HepG2 (cell line): ENCODE measurements around the gene DUSP23. TPM values are rescaled to one million over a fixed set of nuclear protein-coding genes. Genes with fewer than 3 reads are reported as not detected.

Experiments
- ATAC-seq: fragments of 200-7000 bp; cut with Tn5 transposase; 3 replicates; pipeline ENCODE4 v1.9.1; 2020; ENCODE audit warnings: mild to moderate bottlenecking, moderate library complexity
- BruUV-seq: library from RNA; stranded (reverse); fragments of 400-500 nt; replicated peaks from 2 replicates; lab custom pipeline; 2021; lab: Mats Ljungman, UMichigan
- CTCF ChIA-PET: fragments of 300-600 bp; formaldehyde crosslinking; extraction: SDS; loops from one replicate; lab custom pipeline; 2021; ENCODE audit warnings: low total read pairs, inconsistent platforms, low intra/inter-chr PET ratio; lab: Yijun Ruan, JAX
- POLR2A ChIA-PET: fragments of 350-600 bp; sonication (Branson Sonifier 250); formaldehyde crosslinking; loops from one replicate; lab custom pipeline; 2020; ENCODE audit warnings: antibody characterized with exemption, inconsistent platforms; lab: Yijun Ruan, JAX
- DNase-seq: peaks from one replicate; pipeline ENCODE4 v3.0.0-alpha.2; 2015; ENCODE audit warnings: low spot score
- FAIRE-seq: peaks from 3 replicates; lab custom pipeline; 2011; peaks lifted over from hg19 to GRCh38; lab: Jason Lieb, UNC
- H2AFZ ChIP-seq: one replicate; pipeline ENCODE4 v1.6.1; 2011; ENCODE audit warnings: low read length, inconsistent platforms
- H3K27ac ChIP-seq: fragments of 300-600 bp; 3 replicates; pipeline ENCODE4 v1.8.0; 2011; ENCODE audit warnings: mixed run types, mild to moderate bottlenecking, mixed read lengths, low read length, inconsistent platforms; ENCODE audit not compliant: insufficient read depth; ENCODE audit errors: extremely low read length
- H3K27me3 ChIP-seq, 2 experiments: fragments of 200-600 bp in 1 of 2; 2 replicates in 1 of 2; 3 replicates in 1 of 2; pipeline versions ENCODE4 v1.6.0 to v1.8.0; 2011; ENCODE audit warnings: low read length in 2 of 2, mild to moderate bottlenecking in 2 of 2, moderate library complexity in 2 of 2, inconsistent platforms in 1 of 2; ENCODE audit not compliant: insufficient read depth in 2 of 2, control insufficient read depth in 1 of 2
- H3K36me3 ChIP-seq, 2 experiments: fragments of 200-600 bp in 1 of 2; replicated peaks in 1 of 2; 2 replicates in 1 of 2; 3 replicates in 1 of 2; pipeline versions ENCODE4 v1.5.1 to v1.8.0; 2011; ENCODE audit warnings: low read length in 2 of 2, inconsistent platforms in 1 of 2; ENCODE audit not compliant: insufficient read depth in 2 of 2, control insufficient read depth in 1 of 2
- H3K4me1 ChIP-seq: 2 replicates; pipeline ENCODE4 v1.5.1; 2012; ENCODE audit warnings: low read length, inconsistent platforms; ENCODE audit not compliant: insufficient read depth
- H3K4me2 ChIP-seq: 2 replicates; pipeline ENCODE4 v1.6.0; 2011; ENCODE audit warnings: low read depth, low read length, inconsistent platforms
- H3K4me3 ChIP-seq, 3 experiments: fragments of 200-600 bp in 1 of 3; sonication (generic), shearing (Covaris generic) in 1 of 3; replicated peaks in 1 of 3; 2 replicates each; pipeline ENCODE4 v1.5.1; 2011 to 2016; ENCODE audit warnings: low read length in 3 of 3, inconsistent platforms in 2 of 3, low read depth in 2 of 3, mild to moderate bottlenecking in 2 of 3, control low read depth in 1 of 3, mixed read lengths in 1 of 3; ENCODE audit not compliant: insufficient read depth in 1 of 3
- H3K79me2 ChIP-seq: one replicate; pipeline ENCODE4 v1.6.1; 2011; ENCODE audit warnings: low read length, inconsistent platforms; ENCODE audit not compliant: insufficient read depth
- H3K9ac ChIP-seq: 2 replicates; pipeline ENCODE4 v1.6.0; 2011; ENCODE audit warnings: mild to moderate bottlenecking, low read depth, low read length, inconsistent platforms; ENCODE audit not compliant: insufficient read depth
- H3K9me3 ChIP-seq: 2 replicates; pipeline ENCODE4 v1.5.1; 2012; ENCODE audit warnings: mild to moderate bottlenecking, low read length
- H4K20me1 ChIP-seq: 2 replicates; pipeline ENCODE4 v1.6.0; 2011; ENCODE audit warnings: inconsistent platforms, mild to moderate bottlenecking, low read length, moderate library complexity; ENCODE audit not compliant: insufficient read depth
- CEBPB ChIP-seq: IDR thresholded peaks from 2 replicates; pipeline ENCODE4 v1.6.1; 2011; ENCODE audit warnings: low read depth, low read length, improper control_type of control experiment, borderline replicate concordance
- CEBPG ChIP-seq: IDR thresholded peaks from 2 replicates; pipeline ENCODE4 v1.6.1; 2016
- HNF4A ChIP-seq: sonication (generic); formaldehyde crosslinking; IDR thresholded peaks from 2 replicates; pipeline ENCODE4 v1.4.0; 2020; ENCODE audit warnings: missing genetic modification reagents
- KLF16 ChIP-seq, 2 experiments: sonication (generic) in 1 of 2; formaldehyde crosslinking in 1 of 2; IDR thresholded peaks; 2 replicates each; pipeline versions ENCODE4 v1.6.1 to v1.8.0; 2016 to 2023; ENCODE audit warnings: missing genetic modification reagents in 2 of 2, missing compliant biosample characterization in 1 of 2
- NFAT5 ChIP-seq: sonication (generic); formaldehyde crosslinking; IDR thresholded peaks from 2 replicates; pipeline ENCODE4 v1.4.0; 2020; ENCODE audit warnings: missing genetic modification reagents
- RAD51 ChIP-seq: fragments of 450-650 bp; IDR thresholded peaks from 2 replicates; pipeline ENCODE4 v1.6.1; 2016; ENCODE audit warnings: borderline replicate concordance
- USF2 ChIP-seq, 2 experiments: sonication (generic) in 1 of 2; formaldehyde crosslinking in 1 of 2; IDR thresholded peaks; 2 replicates each; pipeline versions ENCODE4 v1.5.1 to v1.6.1; 2011 to 2020; ENCODE audit warnings: borderline replicate concordance in 1 of 2, low read depth in 1 of 2, low read length in 1 of 2, mild to moderate bottlenecking in 1 of 2, missing genetic modification reagents in 1 of 2, moderate library complexity in 1 of 2
- ZBTB26 ChIP-seq: IDR thresholded peaks from 2 replicates; pipeline ENCODE4 v1.6.1; 2016; ENCODE audit warnings: missing compliant biosample characterization, missing genetic modification reagents, borderline replicate concordance
- WGBS: methylation state at CpG from one replicate; pipeline ENCODE4 v1.1.6; 2017; ENCODE audit warnings: low lambda C conversion rate; 5-methylcytosine and 5-hydroxymethylcytosine counted together
- in situ Hi-C: cut with HindIII; loops from 2 replicates; pipeline ENCODE4 v1.10.0; 2017; ENCODE audit warnings: low pct_unique_long_range_greater_than_20kb; ENCODE audit not compliant: extremely low pct_ligation_motif_present
- intact Hi-C: fragments of 100-400 bp; cut with micrococcal nuclease; formaldehyde crosslinking; loops from one replicate; pipeline ENCODE4 v1.10.0; 2022; ENCODE audit not compliant: unreplicated experiment
- polyA plus RNA-seq, 8 experiments: library from polyadenylated mRNA; depleted of rRNA in 3 of 8; stranded (reverse) in 7 of 8; unstranded in 1 of 8; fragments of >200 nt; fragmentation: Illumina TruSeq in 4 of 8; extraction: Trizol in 4 of 8; gene quantifications; 2 replicates each; pipeline versions ENCODE4 v1.2.1 to v1.2.3, GENCODE V29; 2011 to 2016; ENCODE audit warnings: low read depth in 4 of 8, missing spikeins in 1 of 8, mixed read lengths in 1 of 8; ENCODE audit not compliant: insufficient read depth in 1 of 8
- total RNA-seq, 5 experiments: library from RNA; depleted of rRNA; stranded (reverse); fragments of >200 nt; fragmentation: Illumina TruSeq; extraction: Trizol; gene quantifications; 2 replicates each; pipeline ENCODE4 v1.2.3, GENCODE V29; 2016; ENCODE audit warnings: low read depth in 1 of 5

Gene DUSP23
- total and polyA plus RNA-seq, 2 of the 13 experiments (the other 11 are each of a cell fraction or from before 2014, with no cell fraction given): not detected

GRCh38 chr1:159751031-159751430 lies 29.7 kb upstream of the DUSP23 start (continued):
- TF ChIP-seq NFAT5 (CRISPR knock-in tag) (no peak), ZBTB26 (CRISPR knock-in tag) (no peak), KLF16 (CRISPR knock-in tag; IDR thresholded peaks at IDR 0.05) (no peak)

- TF ChIP-seq USF2 (IDR thresholded peaks at IDR 0.05; ENCODE audit: low read depth, low read length): peak; percentile 70
- no peak for TF ChIP-seq USF2 (CRISPR knock-in tag; IDR thresholded peaks at IDR 0.05; ENCODE audit: borderline replicate concordance)
- 0 out of 2 replicates have a peak, but pooled peaks have one; percentile 9 for TF ChIP-seq CEBPG (CRISPR knock-in tag)
- no peak for TF ChIP-seq HNF4A (CRISPR knock-in tag)
- TF ChIP-seq CEBPB: peak; percentile 76; the same call in 1 of the 2 replicates
- TF ChIP-seq RAD51: peak; percentile 72
- Histone ChIP-seq H3K27ac (no peak overlapping the region), H2AFZ (no peak overlapping the region), H3K79me2 (no peaks in the 10 kb centered on the region), H3K4me1 (no peaks in the 10 kb centered on the region), H3K4me3 (no peak overlapping the region), H3K9ac (no peak overlapping the region), H4K20me1 (no peaks in the 10 kb centered on the region), H3K36me3 (no peaks in the 10 kb centered on the region), H3K9me3 (no peaks in the 10 kb centered on the region), H3K4me2 (no peak overlapping the region), H3K27me3 (no peaks in the 10 kb centered on the region)
- 0% methylated on average over 4 of the region's 4 CpGs for WGBS
- no TSS peak for BruUV-seq
- DNase-seq: peak; percentile 21
- intact Hi-C loops (no loop called here), in situ Hi-C loops (no loop called here)
- POLR2A ChIA-PET: no interaction called here
- no peak for ATAC-seq
- FAIRE-seq: no peak
- CTCF ChIA-PET: no interaction called here
These were observed 28.6 kb upstream of the DUSP23 start for GRCh38 chr1:159752135-159752580.
